GM19395 (cell line): ENCODE results near the gene GALT.

Experiments used
- ATAC-seq: cut with Tn5 transposase; IDR thresholded peaks from one replicate; pipeline ENCODE4 v1.9.1; 2021; ENCODE audit warnings: mild to moderate bottlenecking, moderate library complexity; ENCODE audit not compliant: unreplicated experiment

GALT gene

DNA sequence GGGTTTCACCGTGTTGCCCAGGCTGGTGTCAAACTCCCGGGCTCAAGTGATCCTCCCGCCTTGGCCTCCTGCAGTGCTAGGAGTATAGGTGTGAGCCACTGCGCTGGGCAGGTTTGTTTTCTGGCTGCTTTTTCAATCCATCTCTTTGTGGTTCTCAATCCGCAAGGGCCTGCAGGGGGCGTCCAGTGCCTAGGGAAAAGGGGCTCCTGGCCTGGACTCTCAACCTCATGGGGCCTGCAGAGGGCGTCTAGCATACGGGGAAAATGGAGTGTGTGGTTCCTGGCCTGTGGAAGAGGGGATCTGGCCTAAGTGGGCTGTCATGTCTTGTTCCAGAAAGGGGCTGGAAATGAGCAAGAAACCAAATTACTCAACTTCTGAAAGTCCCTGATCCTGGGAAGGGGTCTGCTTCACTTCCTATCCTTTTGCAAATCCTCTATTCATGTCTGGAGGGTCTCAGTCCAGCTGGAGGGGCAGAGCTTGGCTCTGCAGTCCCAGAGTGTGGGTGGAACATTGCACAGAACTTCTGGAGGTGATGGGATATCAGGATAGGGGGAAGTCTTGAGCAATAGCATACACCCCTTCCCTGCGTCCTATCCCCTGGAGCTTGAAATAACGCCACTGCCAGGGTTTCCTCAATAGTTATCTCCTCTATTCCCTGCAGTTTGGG, 28.7 kb downstream of the GALT start:
- ATAC-seq = no peak

DNA sequence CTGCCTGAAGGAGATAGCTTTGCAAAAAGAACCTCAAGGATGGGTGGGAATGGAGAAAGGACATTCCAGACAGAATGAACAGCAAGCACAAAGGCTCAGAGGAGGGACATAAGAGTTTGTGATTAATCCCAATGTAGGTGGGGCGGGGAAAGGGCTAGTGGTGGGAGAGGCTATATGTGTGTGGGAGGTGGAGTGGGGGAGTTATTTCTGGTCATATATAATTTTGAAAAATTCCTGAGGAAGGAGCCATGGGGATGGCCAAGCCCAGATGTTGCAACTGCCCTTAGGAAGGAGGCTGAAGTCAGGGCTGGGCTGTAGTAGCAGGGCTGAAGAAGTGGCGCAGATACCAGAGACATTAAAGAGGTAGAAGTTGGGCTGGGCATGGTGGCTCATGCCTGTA, 29.4 kb downstream of the GALT start:
- no peak for ATAC-seq

DNA sequence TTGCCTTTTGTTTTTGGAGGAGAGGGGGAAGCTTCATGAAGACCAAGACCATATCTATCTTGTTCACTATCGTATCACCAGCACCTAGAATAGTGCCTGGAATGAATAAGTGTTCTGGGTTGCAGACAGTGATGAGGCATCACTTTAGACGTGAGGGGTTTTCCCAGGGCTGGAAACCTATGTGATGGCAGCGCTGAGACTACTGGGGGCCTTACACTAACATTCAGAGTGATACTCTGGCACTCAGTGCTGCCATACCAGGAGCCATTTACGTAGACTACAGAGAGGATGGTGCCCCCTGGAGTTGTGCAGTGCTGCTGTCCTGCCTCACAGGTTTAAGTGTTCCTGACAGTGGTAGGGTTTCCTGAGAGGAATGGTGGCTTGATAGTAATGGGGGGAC, 37.7 kb downstream of the GALT start:
- no peak for ATAC-seq

- no peak for ATAC-seq
These were observed 38.3 kb downstream of the GALT start for GRCh38 chr9:34684816-34685215.

DNA sequence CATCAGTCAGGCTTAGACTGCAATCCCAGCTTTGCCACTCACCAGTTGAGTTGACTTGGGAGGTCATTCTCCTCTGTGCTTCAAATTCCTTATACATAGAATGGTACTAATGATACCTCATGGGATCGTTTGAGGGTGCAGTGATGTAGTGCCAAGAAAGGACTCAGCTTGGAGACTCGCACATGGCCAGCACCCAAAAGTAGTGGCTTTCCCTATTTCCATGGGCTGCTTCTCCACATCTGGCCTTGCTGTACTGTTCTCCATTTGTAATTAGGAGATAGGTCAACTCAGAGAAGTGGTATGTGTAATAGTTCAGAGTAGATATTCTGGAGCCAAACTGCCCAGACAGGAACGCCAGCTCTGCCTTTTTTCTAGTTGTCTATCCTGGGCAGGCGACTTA, 39.1 kb downstream of the GALT start:
- no peak for ATAC-seq

- no peak for ATAC-seq
These were observed 39.8 kb downstream of the GALT start for GRCh38 chr9:34686231-34686630.

DNA sequence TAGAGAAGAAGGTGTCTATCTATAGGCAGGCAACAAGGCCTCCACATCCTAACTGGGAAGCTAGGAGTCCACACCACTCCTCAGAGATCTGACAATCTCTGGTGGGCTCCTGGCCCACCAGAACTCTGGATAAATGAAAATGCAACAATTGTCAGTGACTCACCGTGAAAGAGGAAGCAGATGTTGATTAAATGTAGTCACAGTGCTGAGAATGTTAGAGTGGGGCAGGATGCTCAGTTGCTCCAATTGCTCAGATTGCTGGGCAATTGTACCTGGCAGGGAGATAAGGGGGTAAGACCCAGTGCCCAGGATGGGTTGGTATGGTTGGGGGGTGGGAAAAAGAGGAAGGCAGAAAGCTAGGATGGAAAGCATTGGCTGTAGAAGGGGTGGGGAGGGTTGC, 40.3 kb downstream of the GALT start:
- no peak for ATAC-seq

DNA sequence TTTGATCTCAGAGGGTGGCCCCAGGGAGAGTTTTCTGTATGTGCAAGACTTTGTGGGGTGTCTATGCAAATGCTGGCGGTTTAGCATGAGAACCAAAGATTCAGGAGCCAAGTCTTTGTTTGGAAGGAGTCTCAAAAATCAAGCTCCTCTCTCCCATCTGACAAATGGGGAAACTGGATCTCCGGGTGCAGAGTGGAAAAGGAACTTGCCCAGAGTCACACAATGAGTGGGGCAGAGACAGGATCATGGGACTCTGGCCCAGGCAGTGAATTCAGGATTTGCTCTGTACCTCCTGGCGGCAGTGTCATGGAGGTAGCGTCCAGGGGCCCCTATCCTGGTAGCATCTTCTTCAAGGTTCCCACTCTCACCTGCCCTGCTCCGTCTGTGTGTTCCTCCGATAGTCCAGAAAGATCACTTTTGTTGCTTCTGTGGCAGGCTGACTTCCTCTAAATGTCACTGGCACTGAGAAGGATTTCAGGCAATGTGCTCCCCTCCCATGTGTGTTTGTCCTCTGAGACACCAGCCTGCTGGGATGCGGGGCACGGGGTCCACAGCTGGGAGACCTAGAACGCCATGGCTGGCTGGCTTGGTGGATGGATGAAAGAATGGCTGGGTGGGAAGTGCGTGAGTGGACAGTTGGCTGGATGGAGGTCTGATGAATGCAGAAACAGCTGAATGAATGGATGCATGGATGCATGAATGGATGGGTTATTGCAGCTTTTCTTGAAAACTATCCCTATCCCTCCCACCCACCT, 41.0 kb downstream of the GALT start:
- ATAC-seq = no peak

DNA sequence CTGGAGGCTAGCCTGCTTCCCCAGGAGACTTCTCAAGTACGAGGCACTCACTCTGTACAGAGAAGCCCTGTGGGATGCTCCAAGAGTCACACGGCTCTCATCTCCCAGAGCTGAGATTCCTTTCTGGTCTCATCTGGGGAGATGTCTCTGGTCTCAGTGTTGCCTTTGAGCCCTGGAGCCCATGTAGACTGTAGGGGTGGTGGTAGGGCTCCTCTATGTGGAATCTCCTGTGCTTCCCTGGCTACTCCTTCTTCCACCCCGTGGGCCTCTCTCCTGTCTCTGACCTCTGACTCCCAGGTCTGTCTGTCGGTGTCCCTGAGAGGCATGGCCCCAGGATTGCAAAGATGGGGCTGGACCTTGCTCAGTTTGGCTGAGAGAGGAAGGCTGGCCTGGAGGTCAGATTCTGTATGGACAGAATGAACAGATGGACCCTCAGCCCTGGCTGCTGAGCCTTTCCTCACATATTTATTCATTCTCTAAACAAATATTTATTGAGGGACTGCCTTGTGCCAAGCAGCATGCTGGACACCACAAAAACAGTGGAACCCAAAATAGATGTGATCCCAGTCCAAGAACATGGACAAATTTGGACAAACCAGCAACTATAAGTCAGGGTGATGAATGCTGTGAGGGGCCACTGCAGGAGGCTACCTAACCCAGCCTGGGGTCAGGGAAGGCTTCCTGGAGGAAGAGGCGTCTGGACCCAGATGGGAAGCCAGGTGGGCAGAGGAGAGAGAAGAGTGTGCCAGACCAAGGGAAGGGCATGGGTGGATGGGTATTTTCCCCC, 42.0 kb downstream of the GALT start:
- ATAC-seq = no peak

GRCh38 chr9:34689116-34689470, 42.6 kb downstream of the GALT start:
- ATAC-seq = no peak

DNA sequence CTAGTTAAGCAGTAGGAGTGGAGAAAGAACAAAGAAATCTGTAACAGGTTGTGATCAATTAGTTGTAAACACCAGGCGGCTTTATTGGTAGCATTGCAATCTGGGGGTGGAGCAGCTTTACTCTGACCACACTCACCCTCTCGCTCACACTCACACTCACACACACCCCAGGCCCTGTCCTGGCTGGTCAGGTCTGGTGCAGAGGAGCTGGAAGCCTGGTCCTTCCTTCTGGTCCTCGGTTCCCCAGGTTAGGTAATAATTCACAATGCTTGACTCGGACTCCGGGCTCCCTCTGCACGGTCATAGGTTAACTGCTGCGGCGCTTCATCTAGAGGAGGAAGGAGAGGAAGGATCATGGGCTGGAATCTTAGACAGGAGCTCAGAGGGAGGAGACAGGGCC, 43.0 kb downstream of the GALT start:
- ATAC-seq = no peak

- no peak for ATAC-seq
These were observed 44.8 kb downstream of the GALT start, which contains the start of gene CCL19 for GRCh38 chr9:34690983-34691935. Gene CCL19 (minus strand): TSS chr9:34691276. CDS start chr9:34691139, 137 bp downstream.

DNA sequence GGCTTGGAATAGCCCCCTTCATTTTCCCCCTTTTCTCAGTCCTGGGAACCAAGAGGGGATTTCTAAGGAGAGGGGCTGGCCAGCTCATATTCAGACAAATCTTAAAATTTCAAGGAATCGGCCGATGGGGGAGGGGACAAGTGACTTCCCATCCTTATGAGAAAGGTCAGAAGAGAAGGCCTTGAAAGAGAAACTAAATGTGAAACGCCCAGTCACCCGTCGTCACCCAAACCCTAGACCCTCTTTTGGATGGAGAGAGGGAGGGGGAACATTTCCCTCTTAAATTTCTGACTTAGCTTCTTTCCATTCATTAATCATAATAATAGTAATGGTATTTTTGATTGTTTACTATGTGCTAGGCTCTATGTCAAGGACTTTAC, 45.5 kb downstream of the GALT start:
- ATAC-seq = no peak

DNA sequence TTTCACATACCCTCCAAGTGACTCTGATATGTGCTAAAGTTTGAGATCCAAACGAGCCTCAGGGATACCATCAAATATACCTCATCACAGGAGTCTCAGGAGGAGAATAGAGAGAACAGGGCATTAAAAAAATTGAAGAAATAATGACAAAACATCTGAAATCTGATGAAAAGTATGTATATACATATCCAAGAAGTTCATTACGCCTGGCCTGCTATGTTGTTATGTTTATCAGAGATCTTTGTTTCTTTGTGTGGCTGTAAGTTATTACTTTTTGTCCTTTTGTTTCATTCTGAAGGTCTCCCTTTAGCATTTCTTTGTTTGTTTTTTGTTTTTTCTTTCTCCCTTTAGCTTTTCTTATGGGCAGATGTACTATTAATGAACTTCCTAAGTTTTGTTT, 47.1 kb downstream of the GALT start:
- ATAC-seq = no peak

- ATAC-seq = no peak
These were observed 48.3 kb downstream of the GALT start for GRCh38 chr9:34694811-34695210.
